Lung microvascular endothelial cell (primary cell): ENCODE data around the gene GUSB. TPM values are rescaled to one million over a fixed set of nuclear protein-coding genes. Genes with fewer than 3 reads are reported as not detected.
"Not testable (repeated sequence)": the region's sequence is repeated elsewhere in the genome, so short reads cannot be mapped to it uniquely, and the experiment has no call there.

Experiments
- DNase-seq, 2 donors: peaks; one replicate each; pipeline versions ENCODE4 v3.0.0 to v3.0.0-alpha.2; 2010; ENCODE audit warnings: low read depth in 2 of 2
- total RNA-seq: library from RNA; depleted of rRNA; stranded (reverse); fragments of >200 nt; gene quantifications from 2 replicates; pipeline ENCODE4 v1.2.1, GENCODE V29; 2014

Gene GUSB
- total RNA-seq: 27.9 and 67.5 TPM in 2 replicates

GRCh38 chr7:65981965-65982792 lies at the start of gene GUSB:
Gene GUSB, minus strand, starts transcription at chr7:65982213. Its CDS starts 30 bp downstream, at chr7:65982183.
- DNase-seq: peak; percentile 89 to 95

- DNase-seq: not testable (repeated sequence)
Observed at GRCh38 chr7:66028342-66028741, 46.3 kb upstream of the GUSB start.

GRCh38 chr7:66016131-66016461 lies 34.1 kb upstream of the GUSB start:
- peak; percentile 34 to 95 for DNase-seq

GRCh38 chr7:66015440-66016130 lies 33.6 kb upstream of the GUSB start:
- DNase-seq: peak in 1 of 2 donors; percentile 12

DNA sequence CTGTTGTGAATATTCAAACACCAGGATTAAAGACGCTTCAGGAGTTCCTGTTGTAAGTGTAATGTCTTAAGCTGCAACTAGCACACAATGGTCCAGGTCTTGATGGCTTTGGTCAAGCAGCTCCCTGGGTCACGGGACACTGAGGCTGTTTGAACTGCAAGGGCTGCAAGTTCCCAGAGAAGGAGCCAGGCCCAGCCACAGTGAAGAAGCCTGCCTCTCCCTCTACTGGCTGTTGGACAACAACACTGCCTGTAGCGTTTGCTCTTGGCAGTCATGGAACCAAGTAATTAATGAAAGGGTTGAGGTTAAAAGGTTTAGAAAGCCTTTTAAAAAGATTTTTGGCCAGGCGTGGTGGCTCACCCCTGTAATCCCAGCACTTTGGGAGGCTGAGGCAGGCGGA lies 31.9 kb upstream of the GUSB start:
- DNase-seq: peak; percentile 80 to 88

DNA sequence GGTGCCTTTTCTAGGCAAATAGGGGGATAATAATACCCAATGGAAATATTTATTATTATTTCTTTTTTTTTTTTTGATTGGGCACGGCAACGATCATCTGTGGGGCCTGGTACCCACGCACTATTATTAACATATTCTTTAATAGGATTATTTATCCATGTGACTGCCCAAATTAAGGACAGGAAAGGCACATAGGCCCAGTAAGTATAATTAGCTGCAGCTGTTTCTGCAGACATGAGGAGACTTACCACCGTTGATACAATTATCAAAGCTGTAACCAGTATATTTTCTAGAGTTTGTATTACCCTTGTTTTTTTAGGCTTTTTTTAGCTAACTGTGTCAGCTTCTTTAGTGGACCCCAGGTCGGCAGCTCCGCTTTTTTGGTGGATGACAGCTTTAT lies 25.2 kb upstream of the GUSB start:
- no peak for DNase-seq

GRCh38 chr7:66005115-66005671 lies 23.2 kb upstream of the GUSB start:
- not testable (repeated sequence) for DNase-seq

GRCh38 chr7:66000823-66001417 lies 18.9 kb upstream of the GUSB start:
- DNase-seq: not testable (repeated sequence)

GRCh38 chr7:65994984-65995383 lies 13.0 kb upstream of the GUSB start:
- DNase-seq: not testable (repeated sequence)

DNA sequence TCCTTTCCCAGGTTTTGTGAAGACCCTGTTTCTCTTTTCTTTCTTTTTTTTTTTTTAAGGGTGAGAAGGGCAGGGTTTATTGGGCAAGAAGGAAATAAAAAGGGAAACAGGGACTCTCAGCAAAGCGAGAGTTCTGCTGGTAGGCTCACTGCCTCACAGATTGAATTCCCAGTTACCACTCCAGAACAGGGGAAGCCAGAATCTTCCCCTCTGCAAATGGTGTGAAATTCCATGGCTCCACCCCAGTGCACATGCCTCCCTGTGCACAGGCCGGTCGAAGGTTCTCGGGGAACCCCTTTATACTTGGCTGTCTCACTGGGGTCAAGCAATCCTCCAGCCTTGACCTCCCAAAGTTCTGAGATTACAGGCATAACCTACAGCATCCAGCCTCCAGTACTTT lies 10.5 kb upstream of the GUSB start:
- no peak for DNase-seq

- not testable (repeated sequence) for DNase-seq
Observed at GRCh38 chr7:65991829-65992228, 9.8 kb upstream of the GUSB start.

GRCh38 chr7:65989694-65990080 lies 7.7 kb upstream of the GUSB start:
- no peak for DNase-seq

DNA sequence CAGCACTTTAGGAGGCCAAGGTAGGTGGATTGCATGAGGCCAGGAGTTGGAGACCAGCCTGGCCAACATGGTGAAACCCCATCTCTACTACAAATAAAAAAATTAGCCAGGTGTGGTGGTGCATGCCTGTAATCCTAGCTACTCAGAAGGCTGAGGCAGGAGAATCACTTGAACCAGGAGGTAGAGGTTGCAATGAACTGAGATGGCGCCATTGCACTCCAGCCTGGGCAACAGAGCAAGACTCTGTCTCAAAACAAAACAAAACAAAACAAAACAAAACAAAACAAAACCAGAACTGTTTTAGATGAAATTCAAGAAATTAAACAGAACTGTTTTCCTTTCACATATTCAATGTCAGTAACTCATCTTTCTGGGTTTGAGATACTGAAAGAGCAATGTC lies 6.5 kb upstream of the GUSB start:
- not testable (repeated sequence) for DNase-seq

- peak in 1 of 2 donors; percentile 23 for DNase-seq
Observed at GRCh38 chr7:65988084-65988483, 6.1 kb upstream of the GUSB start.

- peak in 1 of 2 donors; percentile 32 for DNase-seq
Observed at GRCh38 chr7:65983965-65984658, 2.1 kb upstream of the GUSB start.

DNA sequence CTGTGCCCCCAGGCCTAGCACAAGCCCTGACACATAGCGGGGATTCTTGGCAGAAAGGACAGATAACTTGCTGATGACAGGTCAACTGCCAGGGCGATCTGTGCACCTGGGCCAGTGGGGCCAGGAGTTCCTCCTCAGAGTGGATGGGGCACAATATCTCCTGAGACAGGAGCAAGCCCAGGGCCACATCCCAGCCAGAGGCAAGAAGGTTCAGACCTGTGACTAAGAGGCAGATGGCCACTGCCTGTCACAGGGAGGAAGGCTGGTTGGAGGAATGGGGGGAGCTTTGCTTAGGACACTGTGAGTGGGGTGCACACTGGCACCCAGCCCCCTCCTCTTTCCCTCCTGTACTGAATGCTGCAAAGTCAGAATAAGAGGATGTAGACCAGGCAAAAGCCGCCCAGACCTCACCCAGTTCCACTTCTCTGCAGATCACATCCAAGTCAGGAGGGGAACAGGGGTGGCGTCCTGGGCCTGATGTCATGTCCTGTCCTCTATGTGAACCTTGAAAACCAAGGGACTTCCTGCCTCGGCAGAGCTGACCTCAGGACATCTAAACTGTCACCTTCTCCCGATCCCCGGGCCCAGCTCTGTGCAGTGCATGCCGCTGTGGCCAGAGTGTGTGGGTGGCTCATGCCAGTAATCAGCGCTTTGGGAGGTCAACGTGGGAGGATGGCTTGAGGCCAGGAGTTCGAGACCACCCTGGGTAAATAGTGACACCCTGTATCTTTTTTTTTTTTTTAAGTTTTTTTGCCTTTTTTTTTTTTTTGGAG lies 1.3 kb downstream of the GUSB start:
- DNase-seq: peak; percentile 52 to 89

- DNase-seq: no peak
Observed at GRCh38 chr7:65979583-65980477, 2.2 kb downstream of the GUSB start.

DNA sequence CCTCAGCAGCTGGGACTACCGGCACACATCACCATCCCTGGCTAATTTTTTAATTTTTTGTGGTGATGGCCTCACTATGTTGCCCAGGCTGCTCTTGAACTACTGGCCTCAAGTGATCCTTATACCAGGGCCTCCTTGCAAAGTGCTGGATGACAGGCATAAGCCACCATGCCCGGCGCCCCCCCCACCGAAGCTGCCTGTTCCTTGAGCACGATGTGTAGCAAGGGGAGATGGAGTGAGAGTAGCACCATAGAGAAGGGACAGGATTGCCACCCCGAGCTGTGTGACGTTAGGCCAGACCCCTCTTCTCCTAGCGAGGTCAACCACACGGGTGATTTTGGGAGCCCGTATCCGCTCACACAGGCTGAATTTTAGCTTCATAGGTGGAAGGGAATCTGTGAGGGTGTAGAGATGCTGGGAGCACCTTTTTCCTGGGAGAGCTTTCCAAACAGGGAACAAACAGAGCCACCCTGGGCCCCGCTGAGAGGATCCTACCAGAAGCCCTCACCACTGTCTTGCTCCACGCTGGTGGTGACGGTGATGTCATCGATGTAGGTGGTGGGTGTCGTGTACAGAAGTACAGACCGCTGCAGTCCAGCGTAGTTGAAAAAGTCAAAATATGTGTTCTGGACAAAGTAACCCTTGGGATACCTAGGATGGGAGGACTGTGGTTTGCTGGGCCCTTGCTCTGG lies 3.0 kb downstream of the GUSB start:
- no peak for DNase-seq

DNA sequence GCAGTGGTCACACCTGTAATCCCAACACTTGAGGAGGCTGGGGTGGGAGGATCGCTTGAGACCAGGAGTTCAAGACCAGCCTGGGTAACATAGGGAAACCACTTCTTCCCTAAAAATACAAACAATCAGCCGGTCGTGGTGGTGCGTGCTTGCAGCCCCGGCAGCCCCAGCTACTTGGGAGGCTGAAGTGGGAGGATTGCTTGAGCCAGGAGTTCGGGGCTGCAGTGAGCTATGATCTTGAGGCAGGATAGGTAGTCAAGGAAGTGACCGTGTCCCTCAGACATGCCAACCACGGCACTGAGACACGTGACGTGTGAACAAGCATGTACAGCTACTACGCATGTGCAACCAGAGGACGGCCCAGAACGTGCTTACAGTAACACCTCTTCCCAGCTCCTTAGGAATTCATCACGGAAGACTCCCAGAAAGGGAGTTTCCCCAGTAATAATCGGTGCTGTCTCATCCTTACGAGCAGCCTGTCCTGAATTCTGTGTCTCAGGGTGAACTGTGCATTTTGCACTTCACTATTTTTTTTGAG lies 5.3 kb downstream of the GUSB start:
- DNase-seq: no peak
